Parathyroid adenoma (tissue), 2 donors: ENCODE results near the gene ACAP3.

Experiments
- H2AFZ ChIP-seq: fragments of 300-600 bp; sonication (generic); one replicate; pipeline ENCODE4 v1.7.0; 2017; ENCODE audit warnings: antibody characterized with exemption, mild to moderate bottlenecking
- H3K27ac ChIP-seq: fragments of 300-600 bp; sonication (generic); one replicate; pipeline ENCODE4 v1.7.0; 2017
- H3K27me3 ChIP-seq: fragments of 300-600 bp; sonication (generic); one replicate; pipeline ENCODE4 v1.7.0; 2017; ENCODE audit warnings: low read length; ENCODE audit not compliant: control insufficient read depth, insufficient read depth
- H3K36me3 ChIP-seq: fragments of 300-600 bp; sonication (generic); one replicate; pipeline ENCODE4 v1.7.0; 2017; ENCODE audit warnings: low read length; ENCODE audit not compliant: control insufficient read depth, insufficient read depth
- H3K4me1 ChIP-seq: fragments of 300-600 bp; sonication (generic); one replicate; pipeline ENCODE4 v1.7.0; 2017; ENCODE audit warnings: control low read depth
- H3K4me2 ChIP-seq: fragments of 300-600 bp; sonication (generic); one replicate; pipeline ENCODE4 v1.7.0; 2017; ENCODE audit warnings: low read length
- H3K4me3 ChIP-seq: fragments of 300-600 bp; sonication (generic); one replicate; pipeline ENCODE4 v1.7.0; 2017; ENCODE audit warnings: low read depth, low read length
- H3K79me2 ChIP-seq: fragments of 300-600 bp; sonication (generic); one replicate; pipeline ENCODE4 v1.7.0; 2017; ENCODE audit warnings: control low read depth
- H3K9ac ChIP-seq: fragments of 300-600 bp; sonication (generic); one replicate; pipeline ENCODE4 v1.7.0; 2017; ENCODE audit warnings: mild to moderate bottlenecking
- H3K9me3 ChIP-seq: fragments of 300-600 bp; sonication (generic); one replicate; pipeline ENCODE4 v1.7.0; 2017; ENCODE audit warnings: low read length; ENCODE audit not compliant: control insufficient read depth
- TF ChIP-seq, protein P1 (sequence below): fragments of 300-600 bp; sonication (generic); IDR thresholded peaks from one replicate; pipeline ENCODE4 v1.7.0; 2017; ENCODE audit warnings: antibody characterized with exemption, mild to moderate bottlenecking
- donor health status: primary hyperparathyroidism.

The ACAP3 gene

DNA sequence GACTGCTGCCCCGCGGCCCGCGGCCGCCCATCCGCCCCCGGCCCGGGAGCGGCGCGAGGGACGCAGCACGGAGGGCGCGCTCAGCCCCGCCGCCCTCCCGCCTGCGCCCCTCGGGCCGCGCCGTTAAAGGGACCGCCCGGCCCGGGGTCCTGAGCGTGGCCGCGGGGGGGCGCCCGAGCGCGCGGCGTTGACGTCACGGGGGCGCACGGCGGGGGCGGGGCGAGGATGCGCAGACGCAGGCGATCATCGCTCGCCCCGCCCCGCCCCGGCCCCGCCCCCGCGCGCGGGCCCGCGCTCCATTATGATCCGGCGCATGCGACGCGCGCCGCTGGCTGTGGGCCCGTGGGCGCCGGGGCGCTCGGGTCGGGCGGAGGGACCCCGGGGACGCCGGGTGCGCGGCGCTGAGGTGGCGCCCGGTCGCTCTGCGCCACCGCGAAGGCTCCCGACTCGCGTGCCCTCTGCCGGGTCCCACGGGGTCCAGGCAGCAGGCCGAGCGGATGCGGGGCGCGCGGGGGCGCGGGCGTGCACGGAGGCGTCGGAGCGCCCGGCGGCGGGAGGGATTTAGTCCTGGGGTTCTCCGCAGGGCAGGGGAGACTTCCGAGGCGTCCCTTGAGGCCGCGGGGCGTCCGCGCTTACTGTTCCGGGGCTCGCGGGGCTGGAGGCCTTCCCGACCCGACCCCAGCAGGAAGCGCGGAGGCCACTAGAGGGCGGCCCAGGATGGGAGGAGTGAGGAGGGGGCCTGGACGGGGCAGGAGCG, 41.7 kb upstream of the ACAP3 start, which contains the start of gene DVL1:
DVL1 (minus strand) TSS at position 163 of the 757 bp plus-strand sequence. CDS start 353 bp downstream, outside the sequence.
- Histone ChIP-seq H3K79me2 (peaks cover 18% of the 10 kb centered on the region), H3K27me3 (no peaks in the 10 kb centered on the region), H3K36me3 (no peaks in the 10 kb centered on the region), H3K4me3 (peak within 1 kb of the TSS; percentile 62), H3K4me1 (no peaks in the 10 kb centered on the region), H3K9ac (no peak within 1 kb of the TSS), H2AFZ (peak within 1 kb of the TSS; percentile 74), H3K4me2 (peak within 1 kb of the TSS; percentile 89), H3K27ac (peak within 1 kb of the TSS; percentile 66), H3K9me3 (no peaks in the 10 kb centered on the region)
- TF ChIP-seq, protein P1, sequence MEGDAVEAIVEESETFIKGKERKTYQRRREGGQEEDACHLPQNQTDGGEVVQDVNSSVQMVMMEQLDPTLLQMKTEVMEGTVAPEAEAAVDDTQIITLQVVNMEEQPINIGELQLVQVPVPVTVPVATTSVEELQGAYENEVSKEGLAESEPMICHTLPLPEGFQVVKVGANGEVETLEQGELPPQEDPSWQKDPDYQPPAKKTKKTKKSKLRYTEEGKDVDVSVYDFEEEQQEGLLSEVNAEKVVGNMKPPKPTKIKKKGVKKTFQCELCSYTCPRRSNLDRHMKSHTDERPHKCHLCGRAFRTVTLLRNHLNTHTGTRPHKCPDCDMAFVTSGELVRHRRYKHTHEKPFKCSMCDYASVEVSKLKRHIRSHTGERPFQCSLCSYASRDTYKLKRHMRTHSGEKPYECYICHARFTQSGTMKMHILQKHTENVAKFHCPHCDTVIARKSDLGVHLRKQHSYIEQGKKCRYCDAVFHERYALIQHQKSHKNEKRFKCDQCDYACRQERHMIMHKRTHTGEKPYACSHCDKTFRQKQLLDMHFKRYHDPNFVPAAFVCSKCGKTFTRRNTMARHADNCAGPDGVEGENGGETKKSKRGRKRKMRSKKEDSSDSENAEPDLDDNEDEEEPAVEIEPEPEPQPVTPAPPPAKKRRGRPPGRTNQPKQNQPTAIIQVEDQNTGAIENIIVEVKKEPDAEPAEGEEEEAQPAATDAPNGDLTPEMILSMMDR: peak; percentile 27

DNA sequence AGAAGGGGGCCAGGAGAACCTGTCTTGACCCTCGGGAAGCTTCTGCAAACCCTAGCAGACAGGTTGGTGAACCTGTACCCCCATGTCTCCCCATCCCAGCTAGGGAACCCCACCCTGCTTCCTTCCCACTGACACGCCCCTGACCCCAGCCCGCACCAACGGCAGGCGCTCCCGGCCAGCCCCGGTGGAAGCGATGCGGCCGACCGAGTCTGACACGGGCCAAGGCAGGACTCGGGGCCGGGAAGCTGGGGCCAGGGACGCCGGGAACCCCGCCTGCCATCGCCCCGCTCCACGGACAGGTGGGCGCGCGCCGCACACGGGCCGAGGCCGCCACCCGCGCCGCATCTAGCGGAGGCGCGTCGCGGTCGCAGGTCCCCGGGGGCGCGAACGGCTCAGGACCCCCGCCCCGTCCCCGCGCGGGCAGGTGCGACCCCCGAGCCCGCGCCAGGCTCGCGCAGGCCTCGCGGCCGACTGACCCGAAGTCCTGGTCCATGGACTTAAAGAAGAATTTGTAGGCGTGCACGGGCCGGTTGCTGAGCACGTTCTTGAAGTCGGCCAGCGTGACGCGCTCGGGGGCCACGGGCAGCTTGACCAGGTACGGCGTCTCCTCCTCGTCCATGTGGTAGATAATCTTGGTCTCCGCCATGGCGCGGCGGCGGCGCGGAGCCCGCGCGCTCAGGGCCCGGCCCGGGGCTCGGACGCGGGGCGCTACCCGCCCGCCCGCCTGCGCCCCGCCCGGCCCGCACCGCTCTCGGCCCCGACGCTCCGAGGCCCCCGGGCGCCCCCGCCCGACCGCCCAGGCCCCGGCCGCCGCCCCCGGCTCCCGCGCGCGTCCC, 40.9 kb upstream of the ACAP3 start:
- peak overlapping the region; percentile 66 for H3K27ac ChIP-seq
- no peaks in the 10 kb centered on the region for H3K27me3 ChIP-seq
- TF ChIP-seq, protein P1: no peak
- peak overlapping the region; percentile 60 for H3K4me3 ChIP-seq
- peaks cover 19% of the 10 kb centered on the region for H3K79me2 ChIP-seq
- no peaks in the 10 kb centered on the region for H3K9me3 ChIP-seq
- no peaks in the 10 kb centered on the region for H3K36me3 ChIP-seq
- H3K4me2 ChIP-seq: peak overlapping the region; percentile 89
- H3K4me1 ChIP-seq: no peaks in the 10 kb centered on the region
- H3K9ac ChIP-seq: no peak overlapping the region
- no peak overlapping the region for H2AFZ ChIP-seq

DNA sequence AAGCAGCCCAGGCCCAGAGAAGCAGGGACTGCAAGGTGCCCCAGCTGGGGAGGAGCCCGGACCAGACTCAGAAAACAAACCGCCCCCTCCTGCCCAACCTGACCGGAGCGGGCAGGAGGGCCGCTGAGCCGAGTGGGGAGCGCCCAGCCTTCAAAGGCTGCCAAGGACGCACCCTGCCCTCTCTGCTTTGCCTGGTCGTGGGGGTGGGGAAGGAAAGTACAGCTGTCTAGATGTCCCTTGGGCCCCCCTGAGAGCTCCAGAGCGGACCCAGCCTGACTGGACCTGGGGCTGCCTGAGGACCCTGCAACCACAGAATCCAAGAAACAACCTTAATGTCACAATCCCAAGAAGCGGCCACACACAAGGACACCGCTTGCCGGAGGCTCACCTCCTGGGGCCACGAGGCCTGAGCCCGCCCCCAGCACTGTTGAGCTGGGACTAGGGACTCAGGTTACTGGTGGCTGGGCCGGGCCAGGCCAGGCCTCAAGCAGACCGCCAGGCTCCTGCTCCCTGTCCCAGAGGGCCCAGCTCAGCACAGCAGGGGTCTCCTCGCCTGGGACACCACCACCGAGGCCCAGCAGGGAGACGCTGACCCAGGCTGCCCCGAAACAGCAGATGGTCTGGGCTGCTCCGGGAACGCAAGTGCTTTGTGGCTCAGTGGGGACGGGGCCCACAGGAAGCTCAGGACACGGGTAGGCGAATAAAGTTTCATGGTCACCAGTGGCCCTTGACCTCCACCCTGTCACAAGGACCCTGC, 40.1 kb upstream of the ACAP3 start:
- peak overlapping the region; percentile 60 for H3K4me3 ChIP-seq
- peak overlapping the region; percentile 89 for H3K4me2 ChIP-seq
- H3K36me3 ChIP-seq: no peaks in the 10 kb centered on the region
- peak overlapping the region; percentile 29 for H2AFZ ChIP-seq
- TF ChIP-seq, protein P1: no peak
- no peaks in the 10 kb centered on the region for H3K27me3 ChIP-seq
- no peak overlapping the region for H3K9ac ChIP-seq
- H3K79me2 ChIP-seq: peaks cover 22% of the 10 kb centered on the region
- no peaks in the 10 kb centered on the region for H3K9me3 ChIP-seq
- H3K27ac ChIP-seq: peak overlapping the region; percentile 66
- H3K4me1 ChIP-seq: no peaks in the 10 kb centered on the region

DNA sequence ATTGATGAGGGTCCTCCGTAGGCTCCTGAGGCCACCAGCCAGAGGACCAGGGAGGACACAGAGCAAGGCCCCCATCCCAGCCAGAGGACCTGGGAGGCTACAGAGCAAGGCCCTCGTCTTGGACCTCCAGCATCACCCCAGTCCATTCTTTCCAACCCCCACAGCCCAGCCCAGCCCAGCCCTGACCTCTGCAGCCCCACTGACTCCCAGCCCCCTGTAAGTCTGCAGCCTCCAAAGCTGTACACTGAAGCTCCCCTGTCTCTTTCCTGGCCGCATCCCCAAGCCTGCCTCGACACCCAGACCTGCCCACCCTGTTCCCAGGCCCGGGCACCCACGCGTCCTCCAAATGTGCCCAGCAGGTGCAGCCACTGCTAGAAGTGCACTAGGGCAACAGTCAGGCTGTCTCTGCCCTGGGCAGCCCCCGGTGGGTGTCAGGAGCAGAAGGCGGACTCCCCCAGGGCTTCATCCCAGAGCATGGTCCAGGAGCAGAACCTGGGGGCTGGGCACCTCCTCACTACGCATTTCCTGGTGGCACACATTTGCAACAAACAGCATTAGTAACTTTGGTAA, 39.4 kb upstream of the ACAP3 start:
- Histone ChIP-seq H3K9ac (no peak overlapping the region), H3K9me3 (no peaks in the 10 kb centered on the region), H3K4me3 (peak overlapping the region; percentile 60), H3K27ac (peak overlapping the region; percentile 66), H3K79me2 (peaks cover 22% of the 10 kb centered on the region), H3K36me3 (no peaks in the 10 kb centered on the region), H3K27me3 (no peaks in the 10 kb centered on the region), H3K4me1 (no peaks in the 10 kb centered on the region), H2AFZ (no peak overlapping the region), H3K4me2 (peak overlapping the region; percentile 89)
- TF ChIP-seq, protein P1: no peak
